Dedifferentiated amniotic fluid mesenchymal stem cell (primary cell): ENCODE results near the gene ARGFX.
"Not testable (repeated sequence)": the region's sequence is repeated elsewhere in the genome, so short reads cannot be mapped to it uniquely, and the experiment has no call there.

Source experiments
- DNase-seq: peaks from one replicate; pipeline ENCODE4 v3.0.0-alpha.2; 2016; ENCODE audit errors: extremely low spot score

The ARGFX gene

DNA sequence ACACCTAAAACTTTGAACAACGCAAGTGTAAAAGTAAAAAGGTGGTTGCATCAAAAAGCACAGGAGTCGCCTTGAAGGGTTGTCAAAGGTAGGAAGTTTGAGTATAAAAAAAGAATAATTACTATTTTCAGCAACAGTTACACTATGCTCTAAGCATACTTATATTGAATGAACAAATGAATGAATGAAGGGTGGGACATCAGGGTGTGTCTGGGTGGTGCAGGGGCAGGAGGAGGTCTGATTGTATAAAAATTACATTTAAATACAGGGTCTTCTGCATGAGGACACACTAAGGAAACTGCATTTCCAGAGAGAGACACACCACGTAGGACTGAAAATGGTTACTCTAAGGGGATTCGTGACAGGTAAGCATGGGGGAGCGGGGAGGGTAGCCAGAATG, at the start of gene ARGFX:
ARGFX (plus strand) TSS at position 301 of the 400 bp plus-strand sequence. CDS start 2,765 bp downstream, outside the sequence.
- no peak for DNase-seq

- DNase-seq, result no peak
Measured at GRCh38 chr3:121517953-121518655, 49.6 kb upstream of the ARGFX start.

- no peak for DNase-seq
Measured at GRCh38 chr3:121520510-121520909, 47.2 kb upstream of the ARGFX start.

DNA sequence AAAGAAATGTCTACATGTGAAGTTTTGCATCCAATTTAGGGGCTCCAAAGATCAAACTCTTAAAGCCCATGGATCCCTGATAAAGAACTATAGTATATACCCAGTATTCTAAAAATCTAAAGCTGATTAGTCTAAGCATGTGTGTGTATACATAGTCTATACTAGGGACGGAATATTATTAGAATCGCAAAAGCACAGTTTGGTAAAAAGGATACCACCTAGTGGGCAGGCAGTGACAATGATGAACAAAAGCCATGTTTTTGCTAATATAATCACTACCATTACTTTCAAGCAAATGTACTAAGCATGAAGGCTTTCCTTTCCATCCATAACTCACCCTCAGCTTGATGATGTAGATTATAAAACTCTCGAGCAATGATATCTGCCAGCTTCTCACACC, 38.4 kb upstream of the ARGFX start:
- DNase-seq, result no peak

DNA sequence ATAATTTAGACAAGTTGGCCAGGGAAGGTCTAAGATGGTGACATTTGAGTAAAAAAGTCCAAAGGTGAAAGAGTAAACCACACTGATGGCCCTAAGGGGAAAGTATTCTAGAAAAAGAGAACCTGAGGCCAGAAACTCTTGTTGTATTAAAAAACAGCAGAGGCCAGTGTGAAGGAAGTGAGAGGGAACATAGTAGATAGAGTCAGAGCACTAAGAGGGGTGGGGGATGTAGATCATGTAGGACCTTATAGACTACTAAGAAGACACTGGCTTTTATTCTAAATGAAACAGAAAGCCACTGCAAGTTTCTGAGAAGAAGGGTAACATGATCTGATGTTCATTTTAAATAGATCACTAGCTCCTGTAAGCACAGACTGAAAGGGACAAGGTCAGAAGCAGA, 36.5 kb upstream of the ARGFX start:
- DNase-seq, result no peak

- no peak for DNase-seq
Measured at GRCh38 chr3:121542924-121543323, 24.8 kb upstream of the ARGFX start.

GRCh38 chr3:121545049-121545573, 22.6 kb upstream of the ARGFX start:
- no peak for DNase-seq

DNA sequence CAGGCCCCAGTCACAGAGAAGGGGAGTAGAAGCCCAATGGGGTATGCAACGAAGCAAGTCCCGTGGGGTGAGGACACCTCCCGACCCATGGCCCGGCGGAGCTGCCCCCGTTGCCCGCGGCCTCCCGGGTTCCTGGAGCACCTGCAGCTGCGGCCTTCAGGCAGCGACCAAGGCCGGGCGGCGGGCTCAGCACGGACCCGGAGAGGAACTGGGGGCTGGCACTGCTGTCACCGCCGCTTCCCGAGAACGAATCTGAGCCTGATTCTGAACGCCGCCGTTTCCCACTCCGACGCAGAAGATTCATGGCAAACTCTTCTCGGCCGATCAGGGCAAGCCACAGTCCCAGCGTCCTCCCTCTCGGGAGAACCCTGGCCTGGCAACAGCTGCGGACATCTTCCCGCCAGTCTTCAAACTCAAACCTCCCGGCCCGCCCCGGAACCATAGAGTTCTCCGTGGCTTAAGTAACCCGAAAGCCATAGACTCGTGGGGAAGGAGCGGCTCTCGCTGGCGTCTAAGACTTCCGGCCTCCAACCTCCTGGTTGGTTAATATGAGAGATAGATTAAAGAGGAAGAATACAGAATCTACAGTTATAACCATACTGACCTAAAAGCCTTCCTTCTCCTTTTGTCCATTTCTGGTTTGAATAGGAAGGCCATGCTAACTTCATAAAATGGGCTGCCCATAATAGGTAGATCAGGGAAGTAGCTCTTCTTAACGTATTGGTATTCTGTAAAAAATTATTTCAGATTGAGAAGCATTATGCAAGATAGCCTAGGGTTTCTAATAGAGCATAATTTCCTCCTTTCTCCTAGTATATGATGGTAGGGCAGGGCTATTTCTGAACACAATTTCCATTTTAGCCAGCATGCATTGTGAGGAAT, 21.9 kb upstream of the ARGFX start, which contains the start of gene POLQ:
POLQ (minus strand) TSS at position 415 of the 882 bp plus-strand sequence; CDS start at position 304, 111 bp downstream.
- DNase-seq, result peak; percentile 93

DNA sequence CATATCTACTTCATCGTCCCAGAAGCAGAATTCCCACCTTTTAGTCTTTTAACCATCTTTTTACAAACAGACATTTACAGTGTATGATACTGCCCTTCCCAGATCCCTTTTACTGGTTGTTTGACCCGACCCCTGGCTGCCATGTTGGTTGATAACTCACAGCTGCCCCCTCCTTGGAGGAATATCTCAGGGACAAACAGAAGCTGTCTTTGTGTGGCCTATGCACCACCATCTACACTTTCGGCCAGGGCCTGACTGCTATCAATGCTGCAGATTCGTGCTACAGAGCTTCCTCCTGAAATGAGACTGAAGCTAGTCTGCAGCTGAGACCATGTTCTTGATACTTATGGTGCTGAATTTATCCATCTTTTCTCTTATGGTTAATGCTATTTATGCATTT, 15.4 kb upstream of the ARGFX start:
- no peak for DNase-seq

- DNase-seq, result no peak
Measured at GRCh38 chr3:121552797-121553196, 15.0 kb upstream of the ARGFX start.

DNA sequence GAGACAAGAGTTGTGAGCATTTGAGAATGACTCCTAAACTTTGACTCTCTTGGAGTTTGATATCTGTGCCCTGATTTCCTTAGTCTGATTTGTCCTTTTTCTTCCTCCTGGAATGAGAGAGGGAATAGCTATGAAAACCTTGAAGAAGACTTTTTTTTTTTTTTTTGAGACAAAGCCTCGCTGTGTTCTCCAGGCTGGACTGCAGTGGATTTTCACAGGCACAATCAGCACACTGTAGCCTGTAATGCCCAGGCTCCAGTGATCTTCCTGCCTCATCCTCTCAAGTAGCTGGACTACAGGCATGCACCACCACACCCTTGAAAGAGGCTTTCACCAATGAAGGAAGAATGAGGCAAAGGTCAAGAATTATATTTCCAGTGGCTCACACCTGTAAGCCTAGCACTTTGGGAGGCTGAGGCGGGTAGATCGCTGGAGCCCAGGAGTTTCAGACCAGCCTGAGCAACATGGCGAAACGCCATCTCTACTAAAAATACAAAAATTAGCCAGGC, 10.3 kb upstream of the ARGFX start:
- no peak for DNase-seq

- DNase-seq, result no peak
Measured at GRCh38 chr3:121562148-121562547, 5.6 kb upstream of the ARGFX start.

- DNase-seq, result no peak
Measured at GRCh38 chr3:121566773-121567172, 976 bp upstream of the ARGFX start.

GRCh38 chr3:121574449-121574848, 6.7 kb downstream of the ARGFX start:
- DNase-seq, result no peak

- no peak for DNase-seq
Measured at GRCh38 chr3:121581691-121582090, 13.9 kb downstream of the ARGFX start.

- DNase-seq, result no peak
Measured at GRCh38 chr3:121584418-121584817, 16.7 kb downstream of the ARGFX start.

DNA sequence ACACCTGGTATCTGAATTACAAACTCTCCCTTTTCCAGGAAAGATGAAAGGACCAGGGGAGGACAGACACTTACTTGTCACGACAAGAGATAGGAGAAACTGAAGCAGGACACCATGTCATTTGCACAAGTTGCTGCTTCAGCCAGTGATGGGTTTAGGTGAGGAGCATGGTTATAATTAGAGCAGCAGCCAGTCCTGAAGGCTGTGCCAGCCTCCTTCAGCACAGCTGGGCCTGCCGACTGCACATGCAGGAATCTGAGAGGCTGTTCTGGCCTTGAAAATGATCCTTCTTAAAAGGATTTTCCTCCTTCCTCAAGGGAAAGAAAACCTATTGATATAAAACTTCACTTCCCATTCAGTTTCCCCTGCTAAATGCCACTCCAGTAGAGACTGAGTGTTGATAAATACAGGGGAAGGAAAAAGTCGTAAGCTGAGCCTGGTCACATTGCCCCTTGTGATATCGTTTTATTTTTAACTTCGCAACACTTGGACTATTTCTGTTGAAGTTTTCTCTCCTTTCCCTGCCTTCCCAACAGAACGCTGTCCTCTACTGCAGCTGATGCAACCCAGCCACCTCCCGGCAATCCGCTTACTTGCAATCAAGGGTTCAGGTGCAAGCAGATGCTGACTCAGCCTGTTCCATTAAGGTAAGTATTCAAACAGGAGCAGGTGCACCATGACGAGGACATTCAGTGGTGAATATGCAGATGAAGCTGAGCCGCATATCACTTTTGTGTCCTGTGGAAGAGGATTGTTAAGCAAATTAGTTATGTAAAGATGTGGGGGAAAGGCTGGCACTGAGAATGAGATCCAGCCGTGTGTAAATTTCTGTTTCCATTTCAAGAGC, 25.3 kb downstream of the ARGFX start, which contains the start of gene FBXO40:
FBXO40 (plus strand) TSS at position 524 of the 847 bp plus-strand sequence. CDS start 27,197 bp downstream, outside the sequence.
- DNase-seq, result no peak

GRCh38 chr3:121593806-121594205, 26.1 kb downstream of the ARGFX start:
- DNase-seq, result not testable (repeated sequence)

- no peak for DNase-seq
Measured at GRCh38 chr3:121594850-121595249, 27.1 kb downstream of the ARGFX start.

DNA sequence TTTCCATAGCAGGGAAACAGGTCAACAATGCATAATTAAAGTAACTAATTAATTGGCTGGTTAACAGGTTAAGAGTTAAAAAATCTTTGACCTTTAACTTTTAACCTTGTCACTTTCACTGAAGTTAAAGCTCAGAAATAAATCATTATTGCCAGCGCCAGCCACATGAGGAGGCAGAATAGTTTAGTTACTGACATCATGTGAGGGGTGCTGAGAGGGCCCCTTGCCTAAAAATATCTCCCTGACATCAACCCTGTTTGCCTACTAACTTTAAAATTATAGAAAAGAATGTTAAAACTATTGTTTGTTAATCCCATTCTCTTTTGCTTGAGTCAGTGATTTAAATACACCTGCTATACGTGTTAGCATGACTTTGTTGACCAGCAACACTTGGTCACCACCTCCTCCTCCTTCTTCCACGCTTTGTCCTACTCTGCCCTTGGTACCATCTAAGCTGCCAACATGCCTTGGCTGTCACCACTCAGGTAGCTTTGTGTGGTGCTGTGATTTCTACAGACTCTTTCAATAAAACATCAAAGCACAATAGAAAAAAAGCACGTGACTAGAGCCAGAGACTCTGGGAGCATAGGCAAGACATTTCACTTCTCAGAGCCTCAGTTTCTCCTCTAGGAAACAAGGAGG, 28.1 kb downstream of the ARGFX start:
- DNase-seq, result no peak

DNA sequence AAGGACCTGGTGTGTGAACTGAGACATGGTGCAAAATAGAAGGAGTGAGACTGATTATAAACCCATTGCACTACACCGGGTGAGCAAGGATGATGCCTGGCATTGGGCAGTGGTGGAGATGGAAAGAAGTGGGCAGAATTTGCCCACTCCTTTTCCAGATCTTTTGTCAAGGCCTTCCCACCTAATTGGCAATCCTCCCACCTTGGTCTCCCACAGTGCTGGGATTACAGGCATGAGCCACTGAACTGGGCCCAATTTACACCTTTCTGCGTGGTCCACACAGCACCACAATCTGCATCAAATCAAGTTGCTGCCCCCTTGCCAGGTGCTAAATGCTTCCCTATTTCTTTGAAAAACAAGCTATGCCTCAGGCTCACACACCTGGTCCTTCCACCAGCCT, 30.8 kb downstream of the ARGFX start:
- DNase-seq, result no peak
